ENCODE measurements around the gene RPAP3. TPM values are rescaled to one million over a fixed set of nuclear protein-coding genes. Genes with fewer than 3 reads are reported as not detected.

Gene RPAP3
- total RNA-seq, 1 experiment from 2014 or later = 48.9 TPM

- no peak overlapping the region for H3K27ac Mint-ChIP-seq
- WGBS (ENCODE audit: extremely low coverage, insufficient read length, low lambda C conversion rate) = no CpG with 5 or more reads among the region's 9 CpGs
These were observed 37.6 kb upstream of the RPAP3 start for GRCh38 chr12:47743311-47743860.

More at GRCh38 chr12:47743311-47743860, 37.6 kb upstream of the RPAP3 start:
- H2AFZ ChIP-seq (ENCODE audit: low read length) = no peak overlapping the region
- no peak overlapping the region for H3K4me2 ChIP-seq (ENCODE audit: insufficient read depth, insufficient read length, low read length)
- H3K9me3 ChIP-seq (ENCODE audit: control insufficient read depth, low read depth, low read length) = no peaks in the 10 kb centered on the region
- H2BK5ac ChIP-seq (ENCODE audit: insufficient read length, low read length) = no peak overlapping the region
- H3K27me3 Mint-ChIP-seq (ENCODE audit: low read depth) = peaks cover 7% of the 10 kb centered on the region
- no peak overlapping the region for H3K14ac ChIP-seq (ENCODE audit: insufficient read depth, low read length)
- no peak overlapping the region for H2BK120ac ChIP-seq (ENCODE audit: low read depth, low read length, poor library complexity, severe bottlenecking)
- no peak for DNase-seq
- H2BK15ac ChIP-seq (ENCODE audit: low read depth, low read length) = no peak overlapping the region
- H3K23ac ChIP-seq (ENCODE audit: insufficient read length, low read depth, low read length) = no peak overlapping the region
- H3K4me1 Mint-ChIP-seq = peaks cover 26 to 37% of the 10 kb centered on the region in 2 experiments
- H3K18ac ChIP-seq (ENCODE audit: insufficient read length, low read depth, low read length) = no peak overlapping the region
- no peaks in the 10 kb centered on the region for H3K23me2 ChIP-seq (ENCODE audit: insufficient read length, low read depth, low read length, poor library complexity, severe bottlenecking)
- H3K79me1 ChIP-seq (ENCODE audit: insufficient read depth, low read depth, low read length, poor library complexity, severe bottlenecking) = no peaks in the 10 kb centered on the region
- H3K36me3 Mint-ChIP-seq (ENCODE audit: insufficient read depth in 1 of 3, low read depth in 3 of 3) = peaks cover 0 to 2% (median 0%) of the 10 kb centered on the region in 3 experiments; a peak in 3 of 7 replicates
- H3K79me2 ChIP-seq (ENCODE audit: insufficient read depth, low read length) = no peaks in the 10 kb centered on the region
- no peak overlapping the region for H3K56ac ChIP-seq (ENCODE audit: insufficient read length, low read depth, low read length)
- no peak overlapping the region for H3K4me3 Mint-ChIP-seq
- H3K27ac ChIP-seq (ENCODE audit: insufficient read length, low read depth, low read length) = no peak overlapping the region
- no peak overlapping the region for H2BK20ac ChIP-seq (ENCODE audit: low read depth, low read length, poor library complexity, severe bottlenecking)
- no peaks in the 10 kb centered on the region for H3K9me3 Mint-ChIP-seq
- no peak overlapping the region for H3K9ac ChIP-seq (ENCODE audit: extremely low read depth, insufficient read length, low read length)
- no peak overlapping the region for H2AK5ac ChIP-seq (ENCODE audit: insufficient read length, low read length)
- no peak overlapping the region for H4K8ac ChIP-seq (replicated peaks; ENCODE audit: insufficient read length, low read depth, low read length)
- no peak overlapping the region for H3K4ac ChIP-seq (ENCODE audit: low read depth, low read length)
- H3T11ph ChIP-seq (ENCODE audit: low read length) = no peak overlapping the region
- no peaks in the 10 kb centered on the region for H3K27me3 ChIP-seq (ENCODE audit: insufficient read depth, low read length)
- no peak overlapping the region for H4K91ac ChIP-seq (ENCODE audit: insufficient read length, low read depth, low read length)
- no peaks in the 10 kb centered on the region for H4K20me1 ChIP-seq (ENCODE audit: control insufficient read depth, insufficient read depth, insufficient read length)
- no peak overlapping the region for H2BK12ac ChIP-seq (ENCODE audit: insufficient read length, low read depth, low read length)
- no peak overlapping the region for H4K5ac ChIP-seq (ENCODE audit: insufficient read length, low read depth, low read length)
- TF ChIP-seq, protein P1, sequence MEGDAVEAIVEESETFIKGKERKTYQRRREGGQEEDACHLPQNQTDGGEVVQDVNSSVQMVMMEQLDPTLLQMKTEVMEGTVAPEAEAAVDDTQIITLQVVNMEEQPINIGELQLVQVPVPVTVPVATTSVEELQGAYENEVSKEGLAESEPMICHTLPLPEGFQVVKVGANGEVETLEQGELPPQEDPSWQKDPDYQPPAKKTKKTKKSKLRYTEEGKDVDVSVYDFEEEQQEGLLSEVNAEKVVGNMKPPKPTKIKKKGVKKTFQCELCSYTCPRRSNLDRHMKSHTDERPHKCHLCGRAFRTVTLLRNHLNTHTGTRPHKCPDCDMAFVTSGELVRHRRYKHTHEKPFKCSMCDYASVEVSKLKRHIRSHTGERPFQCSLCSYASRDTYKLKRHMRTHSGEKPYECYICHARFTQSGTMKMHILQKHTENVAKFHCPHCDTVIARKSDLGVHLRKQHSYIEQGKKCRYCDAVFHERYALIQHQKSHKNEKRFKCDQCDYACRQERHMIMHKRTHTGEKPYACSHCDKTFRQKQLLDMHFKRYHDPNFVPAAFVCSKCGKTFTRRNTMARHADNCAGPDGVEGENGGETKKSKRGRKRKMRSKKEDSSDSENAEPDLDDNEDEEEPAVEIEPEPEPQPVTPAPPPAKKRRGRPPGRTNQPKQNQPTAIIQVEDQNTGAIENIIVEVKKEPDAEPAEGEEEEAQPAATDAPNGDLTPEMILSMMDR (conservative IDR thresholded peaks at IDR 0.05) = no peak
- H3K4me1 ChIP-seq (ENCODE audit: insufficient read depth, low read length) = peaks cover 4% of the 10 kb centered on the region; the same call in 1 of the 2 replicates

Data from H9 (cell line).